Measurements from ENCODE around the gene RPL12. TPM values are rescaled to one million over a fixed set of nuclear protein-coding genes. Genes with fewer than 3 reads are reported as not detected.
A peak's percentile ranks its signal among the peaks of the same experiment; 100 is the strongest.

The RPL12 gene
- total and polyA plus RNA-seq, 2 experiments from 2014 or later: 594 to 1,676 TPM

DNA sequence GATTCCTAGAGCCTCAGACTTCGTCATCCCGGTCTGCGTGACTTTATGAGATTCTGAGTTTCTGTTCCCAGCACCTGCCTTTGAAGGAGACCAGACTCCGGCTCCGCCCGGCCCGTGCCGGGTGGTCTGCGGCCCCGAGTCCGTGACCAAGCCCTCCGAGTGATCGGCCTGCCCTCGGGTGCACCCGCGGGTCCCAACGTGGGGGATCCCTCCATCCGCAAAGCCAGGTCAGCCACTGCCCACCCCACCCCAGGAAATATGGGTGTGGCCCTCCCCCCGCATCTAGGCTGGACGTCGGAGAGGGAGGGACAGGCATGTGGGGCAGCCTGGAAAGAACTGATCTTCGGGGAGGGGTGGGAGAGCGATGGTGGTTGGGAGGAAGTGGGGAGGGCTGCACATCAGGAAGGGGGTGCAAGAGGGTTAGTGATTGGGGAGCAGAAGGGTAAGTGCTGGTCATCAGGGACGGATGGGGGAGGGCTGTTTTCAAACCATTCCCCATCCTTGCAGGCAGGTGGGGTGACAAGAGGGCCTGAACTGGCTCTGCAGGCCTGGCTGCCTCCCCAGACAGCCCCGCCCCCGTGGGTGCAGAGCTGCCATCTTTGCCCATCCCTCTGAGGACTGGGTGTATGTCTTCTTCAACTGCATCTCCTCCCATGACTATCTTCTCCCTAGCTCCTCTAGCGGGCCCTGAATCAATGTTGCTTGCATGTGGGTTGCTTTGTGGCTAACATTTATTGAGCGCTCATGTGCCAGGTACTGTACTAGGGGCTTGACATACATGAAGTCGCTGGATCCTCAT lies 851 bp upstream of the RPL12 start:
- Histone ChIP-seq H3K4me3 (peak overlapping the region; percentile 91), H3K79me2 (ENCODE audit: insufficient read depth) (peaks cover 52% of the 10 kb centered on the region), H3K4me2 (ENCODE audit: unreplicated experiment) (peak overlapping the region; percentile 84), H3K9me2 (ENCODE audit: insufficient read depth) (no peaks in the 10 kb centered on the region), H4K20me1 (ENCODE audit: insufficient read depth) (peaks cover 22% of the 10 kb centered on the region), H3F3A (ENCODE audit: insufficient read depth) (peaks cover 35% of the 10 kb centered on the region), H2AFZ (peak overlapping the region; percentile 93), H3K9ac (peak overlapping the region; percentile 98), H3K27me3 (replicated peaks; ENCODE audit: insufficient read depth) (no peaks in the 10 kb centered on the region), H3K9me3 (ENCODE audit: low read depth) (no peaks in the 10 kb centered on the region), H3K4me1 (ENCODE audit: insufficient read depth) (0 out of 2 replicates have a peak, but pooled peaks cover 14% of the 10 kb centered on the region), H3K36me3 (ENCODE audit: low read depth) (peaks cover 23% of the 10 kb centered on the region), H3K27ac (peak overlapping the region; percentile 89)
- peak; percentile 81 for DNase-seq
- 8% methylated on average over 27 to 29 of the region's 29 CpGs for WGBS, 2 experiments (ENCODE audit: low coverage in 1 of 2, low lambda C conversion rate in 2 of 2, missing lambda C conversion rate in 2 of 2)
- in situ Hi-C loops (cut with MboI): no loop called here
- TF ChIP-seq EZH2 (IDR thresholded peaks at IDR 0.05; ENCODE audit: insufficient read depth, poor library complexity, severe bottlenecking) (no peak), EZH2phosphoT487 (IDR thresholded peaks at IDR 0.05; ENCODE audit: insufficient read depth, low read depth) (no peak)

DNA sequence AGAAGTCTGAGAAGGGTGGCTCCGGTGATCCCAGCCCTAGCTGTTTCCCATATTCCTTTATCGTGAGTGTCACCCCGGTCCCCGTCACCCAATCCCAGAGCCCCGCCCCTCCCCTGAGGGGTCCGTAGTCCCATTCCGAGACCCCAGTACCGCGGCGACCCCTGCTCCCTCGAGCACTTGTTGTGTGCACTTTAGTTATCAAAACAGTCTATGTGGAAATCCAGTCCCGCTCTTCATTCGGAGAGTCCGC lies 327 bp upstream of the RPL12 start:
- H3K4me2 ChIP-seq (ENCODE audit: unreplicated experiment): peak overlapping the region; percentile 84
- peak overlapping the region; percentile 93 for H2AFZ ChIP-seq
- in situ Hi-C loops (cut with MboI): no loop called here
- WGBS, 2 experiments (ENCODE audit: low coverage in 1 of 2, low lambda C conversion rate in 2 of 2, missing lambda C conversion rate in 2 of 2): 1 to 2% methylated on average over 14 of the region's 14 CpGs
- peaks cover 28% of the 10 kb centered on the region for H3K36me3 ChIP-seq (ENCODE audit: low read depth)
- DNase-seq: no peak
- H3K79me2 ChIP-seq (ENCODE audit: insufficient read depth): peaks cover 52% of the 10 kb centered on the region
- H4K20me1 ChIP-seq (ENCODE audit: insufficient read depth): peaks cover 22% of the 10 kb centered on the region
- H3K4me1 ChIP-seq (ENCODE audit: insufficient read depth): 0 out of 2 replicates have a peak, but pooled peaks cover 14% of the 10 kb centered on the region
- H3K27ac ChIP-seq: peak overlapping the region; percentile 89
- H3K9me3 ChIP-seq (ENCODE audit: low read depth): no peaks in the 10 kb centered on the region
- H3K27me3 ChIP-seq (replicated peaks; ENCODE audit: insufficient read depth): no peaks in the 10 kb centered on the region
- H3K9ac ChIP-seq: peak overlapping the region; percentile 98
- peak overlapping the region; percentile 91 for H3K4me3 ChIP-seq
- TF ChIP-seq EZH2 (IDR thresholded peaks at IDR 0.05; ENCODE audit: insufficient read depth, poor library complexity, severe bottlenecking): no peak
- no peak for TF ChIP-seq EZH2phosphoT487 (IDR thresholded peaks at IDR 0.05; ENCODE audit: insufficient read depth, low read depth)
- H3K9me2 ChIP-seq (ENCODE audit: insufficient read depth): no peaks in the 10 kb centered on the region
- peaks cover 40% of the 10 kb centered on the region for H3F3A ChIP-seq (ENCODE audit: insufficient read depth)

GRCh38 chr9:127450243-127450760 lies 904 bp downstream of the RPL12 start:
- DNase-seq: peak; percentile 77
- 1 to 2% methylated on average over 14 of the region's 14 CpGs for WGBS, 2 experiments (ENCODE audit: low coverage in 1 of 2, low lambda C conversion rate in 2 of 2, missing lambda C conversion rate in 2 of 2)
- H4K20me1 ChIP-seq (ENCODE audit: insufficient read depth): peaks cover 22% of the 10 kb centered on the region

DNA sequence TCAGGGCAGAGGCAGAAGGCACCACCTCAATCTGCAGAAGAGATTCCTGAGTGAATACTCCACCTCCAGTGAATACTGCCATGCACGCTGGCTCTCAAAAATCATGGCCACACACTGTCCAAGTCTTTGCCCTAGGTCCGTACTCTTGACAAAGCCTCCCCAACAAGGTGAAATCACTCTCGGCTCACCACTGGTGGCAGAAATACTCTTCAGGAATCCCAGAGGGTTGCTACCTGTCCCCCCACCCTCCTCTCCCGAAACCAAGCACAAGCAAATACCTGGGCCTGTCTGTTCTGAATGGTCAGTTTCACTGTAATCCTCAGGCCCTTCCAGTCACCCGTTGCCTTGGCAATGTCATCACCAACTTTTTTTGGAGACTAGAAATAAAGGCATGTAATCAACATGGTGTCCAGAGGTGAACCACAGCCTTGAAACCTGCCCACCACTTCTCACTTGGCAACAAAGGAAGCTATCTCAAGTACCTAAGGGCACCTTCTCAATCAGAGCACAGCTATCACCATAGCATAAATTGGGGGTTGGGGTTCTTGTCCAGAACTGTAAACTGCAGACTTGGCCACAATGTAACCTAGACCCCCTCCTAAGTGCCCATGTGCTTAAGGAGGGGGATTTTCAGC lies 1.8 kb downstream of the RPL12 start:
- peak overlapping the region; percentile 91 for H3K4me3 ChIP-seq
- H3K79me2 ChIP-seq (ENCODE audit: insufficient read depth): peaks cover 52% of the 10 kb centered on the region
- H3K9me3 ChIP-seq (ENCODE audit: low read depth): no peaks in the 10 kb centered on the region
- peak overlapping the region; percentile 89 for H3K27ac ChIP-seq
- in situ Hi-C loops (cut with MboI): no loop called here
- peaks cover 47% of the 10 kb centered on the region for H3K36me3 ChIP-seq (ENCODE audit: low read depth)
- H3K4me2 ChIP-seq (ENCODE audit: unreplicated experiment): peak overlapping the region; percentile 95
- peak overlapping the region; percentile 98 for H3K9ac ChIP-seq
- 35 to 46% methylated on average over 5 of the region's 5 CpGs for WGBS, 2 experiments (ENCODE audit: low coverage in 1 of 2, low lambda C conversion rate in 2 of 2, missing lambda C conversion rate in 2 of 2)
- no peak for TF ChIP-seq EZH2phosphoT487 (IDR thresholded peaks at IDR 0.05; ENCODE audit: insufficient read depth, low read depth)
- TF ChIP-seq EZH2 (IDR thresholded peaks at IDR 0.05; ENCODE audit: insufficient read depth, poor library complexity, severe bottlenecking): no peak
- H3K4me1 ChIP-seq (ENCODE audit: insufficient read depth): 0 out of 2 replicates have a peak, but pooled peaks cover 14% of the 10 kb centered on the region
- peaks cover 22% of the 10 kb centered on the region for H4K20me1 ChIP-seq (ENCODE audit: insufficient read depth)
- no peak overlapping the region for H2AFZ ChIP-seq
- H3F3A ChIP-seq (ENCODE audit: insufficient read depth): peaks cover 61% of the 10 kb centered on the region
- H3K9me2 ChIP-seq (ENCODE audit: insufficient read depth): no peaks in the 10 kb centered on the region
- DNase-seq: peak; percentile 19
- no peaks in the 10 kb centered on the region for H3K27me3 ChIP-seq (replicated peaks; ENCODE audit: insufficient read depth)

More at GRCh38 chr9:127450243-127450760, 904 bp downstream of the RPL12 start:
- TF ChIP-seq EZH2phosphoT487 (IDR thresholded peaks at IDR 0.05; ENCODE audit: insufficient read depth, low read depth) (no peak), EZH2 (IDR thresholded peaks at IDR 0.05; ENCODE audit: insufficient read depth, poor library complexity, severe bottlenecking) (no peak)
- H3K79me2 ChIP-seq (ENCODE audit: insufficient read depth): peaks cover 52% of the 10 kb centered on the region
- no peaks in the 10 kb centered on the region for H3K27me3 ChIP-seq (replicated peaks; ENCODE audit: insufficient read depth)
- H3K4me2 ChIP-seq (ENCODE audit: unreplicated experiment): peak overlapping the region; percentile 95
- H3K9me3 ChIP-seq (ENCODE audit: low read depth): no peaks in the 10 kb centered on the region
- H3K9ac ChIP-seq: peak overlapping the region; percentile 98
- in situ Hi-C loops (cut with MboI): no loop called here
- 0 out of 2 replicates have a peak, but pooled peaks cover 14% of the 10 kb centered on the region for H3K4me1 ChIP-seq (ENCODE audit: insufficient read depth)
- peak overlapping the region; percentile 91 for H3K4me3 ChIP-seq
- peaks cover 38% of the 10 kb centered on the region for H3K36me3 ChIP-seq (ENCODE audit: low read depth)
- no peaks in the 10 kb centered on the region for H3K9me2 ChIP-seq (ENCODE audit: insufficient read depth)
- no peak overlapping the region for H2AFZ ChIP-seq
- H3F3A ChIP-seq (ENCODE audit: insufficient read depth): peaks cover 53% of the 10 kb centered on the region
- H3K27ac ChIP-seq: peak overlapping the region; percentile 89

Measured in GM23248 (cell line).